SK-N-SH (cell line): ENCODE results near the gene ZW10. TPM values are rescaled to one million over a fixed set of nuclear protein-coding genes. Genes with fewer than 3 reads are reported as not detected.

Experiments
- CTCF ChIA-PET: fragments of 300-600, 350-600 bp; formaldehyde crosslinking; extraction: SDS; loops from one replicate; lab custom pipeline; 2021; lab: Yijun Ruan, JAX
- POLR2A ChIA-PET: fragments of 350-600 bp; sonication (Branson Sonifier 250); formaldehyde crosslinking; extraction: SDS; loops from one replicate; lab custom pipeline; 2020; ENCODE audit warnings: antibody characterized with exemption, inconsistent platforms; lab: Yijun Ruan, JAX
- DNase-seq: peaks from one replicate; pipeline ENCODE4 v3.0.0; 2012
- H2AFZ ChIP-seq: fragments of 200-600 bp; sonication (generic); 2 replicates; pipeline ENCODE4 v1.8.1; 2016; ENCODE audit warnings: antibody characterized with exemption, mild to moderate bottlenecking, low read depth
- H3F3A ChIP-seq: fragments of 200-600 bp; sonication (generic); replicated peaks from 2 replicates; pipeline ENCODE3; 2016; ENCODE audit warnings: antibody characterized with exemption, mild to moderate bottlenecking; ENCODE audit not compliant: insufficient read depth
- H3K27ac ChIP-seq, 2 experiments: fragments of 200-500 bp in 1 of 2; fragments of 200-600 bp in 1 of 2; sonication (Bioruptor generic) in 1 of 2; sonication (generic), shearing (Covaris generic) in 1 of 2; 2 replicates each; pipeline versions ENCODE4 v1.5.1 to v1.6.1; 2014 to 2016; ENCODE audit warnings: low read depth in 2 of 2, inconsistent platforms in 1 of 2, low read length in 1 of 2, mild to moderate bottlenecking in 1 of 2, mixed read lengths in 1 of 2
- H3K27me3 ChIP-seq: fragments of 200-600 bp; sonication (generic), shearing (Covaris generic); 2 replicates; pipeline ENCODE4 v1.6.1; 2016; ENCODE audit warnings: mixed run types; ENCODE audit not compliant: insufficient read depth
- H3K36me3 ChIP-seq, 2 experiments: fragments of 200-500 bp in 1 of 2; fragments of 200-600 bp in 1 of 2; sonication (Bioruptor generic) in 1 of 2; sonication (generic) in 1 of 2; replicated peaks in 1 of 2; 2 replicates each; pipeline versions ENCODE3 to v1.5.1; 2014 to 2016; ENCODE audit warnings: low read length in 1 of 2, mild to moderate bottlenecking in 1 of 2; ENCODE audit not compliant: insufficient read depth in 2 of 2, control insufficient read depth in 1 of 2
- H3K4me1 ChIP-seq, 2 experiments: fragments of 200-500 bp in 1 of 2; fragments of 200-600 bp in 1 of 2; sonication (Bioruptor generic) in 1 of 2; sonication (generic), shearing (Covaris generic) in 1 of 2; 2 replicates each; pipeline versions ENCODE4 v1.5.1 to v1.6.1; 2014 to 2016; ENCODE audit warnings: low read depth in 1 of 2, low read length in 1 of 2, mixed run types in 1 of 2; ENCODE audit not compliant: insufficient read depth in 2 of 2, control insufficient read depth in 1 of 2
- H3K4me2 ChIP-seq: fragments of 200-600 bp; sonication (generic), shearing (Covaris generic); 2 replicates; pipeline ENCODE4 v1.6.1; 2017; ENCODE audit warnings: mixed run types
- H3K4me3 ChIP-seq, 2 experiments: fragments of 200-500 bp in 1 of 2; fragments of 200-600 bp in 1 of 2; sonication (Bioruptor generic) in 1 of 2; sonication (generic), shearing (Covaris generic) in 1 of 2; 2 replicates each; pipeline versions ENCODE4 v1.5.1 to v1.8.1; 2014 to 2016; ENCODE audit warnings: low read depth in 2 of 2, inconsistent platforms in 1 of 2, low read length in 1 of 2, mild to moderate bottlenecking in 1 of 2, mixed read lengths in 1 of 2, moderate library complexity in 1 of 2
- H3K79me2 ChIP-seq: fragments of 200-600 bp; sonication (generic); 2 replicates; pipeline ENCODE4 v1.8.1; 2017; ENCODE audit warnings: mild to moderate bottlenecking; ENCODE audit not compliant: insufficient read depth
- H3K9ac ChIP-seq: fragments of 200-600 bp; sonication (generic); 2 replicates; pipeline ENCODE4 v1.6.1; 2017; ENCODE audit warnings: mixed run types
- H3K9me2 ChIP-seq: fragments of 200-600 bp; sonication (generic); 2 replicates; pipeline ENCODE4 v1.6.1; 2017; ENCODE audit warnings: mixed run types
- H3K9me3 ChIP-seq: fragments of 200-600 bp; sonication (generic); 2 replicates; pipeline ENCODE4 v1.6.1; 2017; ENCODE audit warnings: mixed run types, mild to moderate bottlenecking, moderate library complexity
- H4K20me1 ChIP-seq: fragments of 200-600 bp; sonication (generic); 2 replicates; pipeline ENCODE4 v1.6.1; 2017; ENCODE audit warnings: mild to moderate bottlenecking, mixed run types; ENCODE audit not compliant: insufficient read depth
- EZH2phosphoT487 ChIP-seq: fragments of 200-600 bp; sonication (generic); IDR thresholded peaks from 2 replicates; pipeline ENCODE4 v1.6.1; 2017; ENCODE audit warnings: low read depth, mixed run types, mild to moderate bottlenecking, antibody characterized with exemption, moderate library complexity, borderline replicate concordance
- FOSL2 ChIP-seq: IDR thresholded peaks from 2 replicates; pipeline ENCODE4 v1.4.0; 2012; ENCODE audit warnings: low read depth, mild to moderate bottlenecking, moderate library complexity, borderline replicate concordance
- FOXJ3 ChIP-seq: sonication (generic); formaldehyde crosslinking; IDR thresholded peaks from 2 replicates; pipeline ENCODE4 v1.5.1; 2020; ENCODE audit warnings: mild to moderate bottlenecking, missing genetic modification reagents
- FOXM1 ChIP-seq: IDR thresholded peaks from 2 replicates; pipeline ENCODE4 v1.4.0; 2012; ENCODE audit warnings: low read depth, mild to moderate bottlenecking
- JUND ChIP-seq: IDR thresholded peaks from 2 replicates; pipeline ENCODE4 v1.4.0; 2012
- MEF2A ChIP-seq: IDR thresholded peaks from 2 replicates; pipeline ENCODE4 v1.4.0; 2012; ENCODE audit warnings: low read depth, borderline replicate concordance
- MXI1 ChIP-seq: IDR thresholded peaks from 2 replicates; pipeline ENCODE4 v1.6.1; 2012; ENCODE audit warnings: mild to moderate bottlenecking, low read depth, low read length, improper control_type of control experiment
- POLR2AphosphoS5 ChIP-seq: IDR thresholded peaks from 2 replicates; pipeline ENCODE4 v1.6.1; 2012; ENCODE audit warnings: low read depth, low read length
- RAD21 ChIP-seq: IDR thresholded peaks from 2 replicates; pipeline ENCODE4 v1.6.1; 2012; ENCODE audit warnings: mild to moderate bottlenecking, low read length
- REST ChIP-seq: IDR thresholded peaks from 2 replicates; pipeline ENCODE4 v1.6.1; 2012; ENCODE audit warnings: mild to moderate bottlenecking, low read depth, low read length, moderate library complexity
- RXRA ChIP-seq: IDR thresholded peaks from 2 replicates; pipeline ENCODE4 v1.4.0; 2012; ENCODE audit warnings: low read depth, mild to moderate bottlenecking, borderline replicate concordance
- SMC3 ChIP-seq: IDR thresholded peaks from 2 replicates; pipeline ENCODE4 v1.6.1; 2012; ENCODE audit warnings: low read depth, low read length, improper control_type of control experiment
- TCF12 ChIP-seq: IDR thresholded peaks from 2 replicates; pipeline ENCODE4 v1.4.0; 2012
- USF2 ChIP-seq: fragments of 150-350 bp; IDR thresholded peaks from 2 replicates; pipeline ENCODE4 v1.6.1; 2017; ENCODE audit warnings: antibody characterized with exemption, low read length, low read depth, borderline replicate concordance
- YY1 ChIP-seq: IDR thresholded peaks from 2 replicates; pipeline ENCODE4 v1.4.0; 2012; ENCODE audit warnings: low read depth, mild to moderate bottlenecking
- WGBS: methylation state at CpG from one replicate; pipeline ENCODE4 v1.1.6; 2017; ENCODE audit warnings: low lambda C conversion rate; 5-methylcytosine and 5-hydroxymethylcytosine counted together
- polyA plus RNA-seq, 3 experiments: library from polyadenylated mRNA; depleted of rRNA; stranded (reverse); fragments of >200 nt; gene quantifications; 2 replicates each; pipeline ENCODE4 v1.2.3, GENCODE V29; 2012
- TF ChIP-seq, protein P1 (sequence below): fragments of 200-600 bp; sonication (generic); IDR thresholded peaks from 2 replicates; pipeline ENCODE4 v1.6.1; 2017; ENCODE audit warnings: antibody characterized with exemption, mild to moderate bottlenecking, moderate library complexity

ZW10 gene
- polyA plus RNA-seq, 1 of the 3 experiments (the other 2 are of a cell fraction): 6.1 TPM

GRCh38 chr11:113808931-113809330, 35.4 kb upstream of the ZW10 start (continued):
- no peak for TF ChIP-seq REST

DNA sequence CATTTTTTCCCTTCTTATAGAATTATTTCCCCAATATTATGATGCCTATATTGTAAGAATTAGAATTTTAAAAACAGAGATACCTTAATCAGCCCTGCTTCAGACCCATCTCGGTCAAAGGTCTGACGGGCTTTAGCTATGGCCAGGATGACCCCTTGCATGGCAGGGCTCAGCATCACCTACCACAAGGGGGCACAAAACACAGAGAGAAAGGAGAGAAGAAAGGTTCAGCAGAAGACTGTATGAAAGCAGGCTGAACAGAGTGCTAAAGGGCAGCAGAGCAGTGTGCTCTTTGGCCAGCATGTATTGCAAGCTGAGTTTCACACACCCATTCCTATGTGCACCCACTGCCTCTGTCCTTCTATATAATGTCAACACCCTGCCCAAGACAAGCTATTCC, 32.9 kb upstream of the ZW10 start:
- 96% methylated on average over 2 of the region's 2 CpGs for WGBS
- ChIA-PET CTCF (interaction anchor here (0.5 to 3.7 kb wide), 14 partner anchors 9 to 458 kb away, joined by 3 to 25 read pairs (median 3); no protein-coding TSS in a partner anchor), POLR2A (no interaction called here)
- Histone ChIP-seq H3K27ac (no peak overlapping the region), H3K9ac (no peak overlapping the region), H3K4me3 (no peak overlapping the region; a peak in 1 of 4 replicates), H4K20me1 (no peaks in the 10 kb centered on the region), H3K36me3 (peaks cover 53 to 58% of the 10 kb centered on the region in 2 experiments), H3K4me2 (no peak overlapping the region), H3K79me2 (no peaks in the 10 kb centered on the region), H2AFZ (no peak overlapping the region), H3K27me3 (no peaks in the 10 kb centered on the region), H3F3A (no peaks in the 10 kb centered on the region), H3K4me1 (peaks cover 0 to 2% of the 10 kb centered on the region in 2 experiments; a peak in 1 of 4 replicates), H3K9me3 (no peaks in the 10 kb centered on the region), H3K9me2 (no peaks in the 10 kb centered on the region)
- TF ChIP-seq USF2 (no peak), FOXM1 (no peak), YY1 (no peak), EZH2phosphoT487 (no peak), MEF2A (no peak), SMC3 (peak; percentile 40; the same call in 1 of the 2 replicates), RAD21 (peak; percentile 33), TCF12 (no peak), MXI1 (no peak), POLR2AphosphoS5 (no peak), FOSL2 (no peak), RXRA (no peak), JUND (no peak), FOXJ3 (no peak)
- TF ChIP-seq, protein P1, sequence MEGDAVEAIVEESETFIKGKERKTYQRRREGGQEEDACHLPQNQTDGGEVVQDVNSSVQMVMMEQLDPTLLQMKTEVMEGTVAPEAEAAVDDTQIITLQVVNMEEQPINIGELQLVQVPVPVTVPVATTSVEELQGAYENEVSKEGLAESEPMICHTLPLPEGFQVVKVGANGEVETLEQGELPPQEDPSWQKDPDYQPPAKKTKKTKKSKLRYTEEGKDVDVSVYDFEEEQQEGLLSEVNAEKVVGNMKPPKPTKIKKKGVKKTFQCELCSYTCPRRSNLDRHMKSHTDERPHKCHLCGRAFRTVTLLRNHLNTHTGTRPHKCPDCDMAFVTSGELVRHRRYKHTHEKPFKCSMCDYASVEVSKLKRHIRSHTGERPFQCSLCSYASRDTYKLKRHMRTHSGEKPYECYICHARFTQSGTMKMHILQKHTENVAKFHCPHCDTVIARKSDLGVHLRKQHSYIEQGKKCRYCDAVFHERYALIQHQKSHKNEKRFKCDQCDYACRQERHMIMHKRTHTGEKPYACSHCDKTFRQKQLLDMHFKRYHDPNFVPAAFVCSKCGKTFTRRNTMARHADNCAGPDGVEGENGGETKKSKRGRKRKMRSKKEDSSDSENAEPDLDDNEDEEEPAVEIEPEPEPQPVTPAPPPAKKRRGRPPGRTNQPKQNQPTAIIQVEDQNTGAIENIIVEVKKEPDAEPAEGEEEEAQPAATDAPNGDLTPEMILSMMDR: peak; percentile 53
- peak; percentile 33 for DNase-seq
